GM12891 (cell line): Measurements from ENCODE around the gene PRXL2A.

Experiments
- DNase-seq: peaks from one replicate; pipeline ENCODE4 v3.0.0; 2011; ENCODE audit warnings: low spot score; ENCODE audit not compliant: insufficient read length
- FAIRE-seq: peaks from 2 replicates; lab custom pipeline; 2011; peaks lifted over from hg19 to GRCh38; lab: Jason Lieb, UNC
- PAX5 ChIP-seq: IDR thresholded peaks from 2 replicates; pipeline ENCODE4 v1.6.1; 2011; ENCODE audit warnings: low read length, moderate library complexity, mild to moderate bottlenecking; ENCODE audit not compliant: insufficient read depth, severe bottlenecking
- POLR2A ChIP-seq: IDR thresholded peaks from 2 replicates; pipeline ENCODE4 v1.6.1; 2011; ENCODE audit warnings: low read depth, low read length, control low read depth
- POLR2AphosphoS5 ChIP-seq: IDR thresholded peaks from 2 replicates; pipeline ENCODE4 v1.6.1; 2011; ENCODE audit warnings: low read depth, low read length, control low read depth
- POU2F2 ChIP-seq: IDR thresholded peaks from 2 replicates; pipeline ENCODE4 v1.6.1; 2011; ENCODE audit warnings: low read depth, mild to moderate bottlenecking, control low read depth, low read length, moderate library complexity
- SPI1 ChIP-seq: IDR thresholded peaks from 2 replicates; pipeline ENCODE4 v1.6.1; 2011; ENCODE audit warnings: low read depth, low read length, control low read depth
- TAF1 ChIP-seq: IDR thresholded peaks from 2 replicates; pipeline ENCODE4 v1.6.1; 2011; ENCODE audit warnings: low read depth, low read length, control low read depth

PRXL2A gene

GRCh38 chr10:80485946-80486764 lies 77.8 kb downstream of the PRXL2A start:
- DNase-seq (no peak), FAIRE-seq (no peak)
- no peak for TF ChIP-seq TAF1
- no peak for TF ChIP-seq SPI1
- no peak for TF ChIP-seq PAX5
- TF ChIP-seq POLR2AphosphoS5: no peak
- no peak for TF ChIP-seq POLR2A
- TF ChIP-seq POU2F2: no peak
